Measurements from ENCODE around the gene CORT.

DNA sequence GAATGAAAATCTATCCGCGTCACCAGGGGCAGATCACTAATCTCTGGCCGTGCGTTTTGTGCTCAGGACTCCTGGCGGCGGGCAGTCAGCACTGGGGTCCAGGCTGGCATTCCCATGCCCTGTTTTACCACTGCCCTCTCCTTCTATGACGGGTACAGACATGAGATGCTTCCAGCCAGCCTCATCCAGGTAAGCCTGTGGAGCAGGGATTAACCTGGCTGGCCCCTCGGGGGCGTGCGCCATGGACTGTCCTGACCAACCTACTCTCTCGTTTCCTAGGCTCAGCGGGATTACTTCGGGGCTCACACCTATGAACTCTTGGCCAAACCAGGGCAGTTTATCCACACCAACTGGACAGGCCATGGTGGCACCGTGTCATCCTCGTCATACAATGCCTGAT lies 30.5 kb upstream of the CORT start:
- TF ChIP-seq POLR2A (IDR thresholded peaks at IDR 0.05; ENCODE audit: low read depth, low read length) (no peak), EZH2 (IDR thresholded peaks at IDR 0.05; ENCODE audit: borderline replicate concordance, low read depth, low read length, severe bottlenecking) (no peak), JUN (IDR thresholded peaks at IDR 0.05; ENCODE audit: borderline replicate concordance, insufficient read depth, insufficient read length, low read depth) (no peak), FOS (IDR thresholded peaks at IDR 0.05; ENCODE audit: borderline replicate concordance, insufficient read depth, low read length) (no peak), GATA2 (IDR thresholded peaks at IDR 0.05; ENCODE audit: insufficient read depth, insufficient read length, low read depth, low read length) (no peak), POLR2AphosphoS5 (IDR thresholded peaks at IDR 0.05; ENCODE audit: insufficient read depth, low read depth, low read length) (no peak)
- TF ChIP-seq, protein P1, sequence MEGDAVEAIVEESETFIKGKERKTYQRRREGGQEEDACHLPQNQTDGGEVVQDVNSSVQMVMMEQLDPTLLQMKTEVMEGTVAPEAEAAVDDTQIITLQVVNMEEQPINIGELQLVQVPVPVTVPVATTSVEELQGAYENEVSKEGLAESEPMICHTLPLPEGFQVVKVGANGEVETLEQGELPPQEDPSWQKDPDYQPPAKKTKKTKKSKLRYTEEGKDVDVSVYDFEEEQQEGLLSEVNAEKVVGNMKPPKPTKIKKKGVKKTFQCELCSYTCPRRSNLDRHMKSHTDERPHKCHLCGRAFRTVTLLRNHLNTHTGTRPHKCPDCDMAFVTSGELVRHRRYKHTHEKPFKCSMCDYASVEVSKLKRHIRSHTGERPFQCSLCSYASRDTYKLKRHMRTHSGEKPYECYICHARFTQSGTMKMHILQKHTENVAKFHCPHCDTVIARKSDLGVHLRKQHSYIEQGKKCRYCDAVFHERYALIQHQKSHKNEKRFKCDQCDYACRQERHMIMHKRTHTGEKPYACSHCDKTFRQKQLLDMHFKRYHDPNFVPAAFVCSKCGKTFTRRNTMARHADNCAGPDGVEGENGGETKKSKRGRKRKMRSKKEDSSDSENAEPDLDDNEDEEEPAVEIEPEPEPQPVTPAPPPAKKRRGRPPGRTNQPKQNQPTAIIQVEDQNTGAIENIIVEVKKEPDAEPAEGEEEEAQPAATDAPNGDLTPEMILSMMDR (IDR thresholded peaks at IDR 0.05; ENCODE audit: extremely low read depth in 1 of 2, insufficient read depth in 1 of 2, low read depth in 1 of 2, low read length in 2 of 2), result no peak

Measured in endothelial cell of umbilical vein (primary cell).